Activated B cell treated with CpG ODN at 0.5 μM for 24 hours (primary cell): ENCODE results near the gene ARMS2. TPM values are rescaled to one million over a fixed set of nuclear protein-coding genes. Genes with fewer than 3 reads are reported as not detected.
A peak's percentile ranks its signal among the peaks of the same experiment; 100 is the strongest.

Source experiments
- ATAC-seq: fragments of 200-7000 bp; cut with Tn5 transposase; one replicate; pipeline ENCODE4 v1.10.0; 2021; ENCODE audit warnings: low read depth, mild to moderate bottlenecking, moderate library complexity
- CTCF ChIA-PET: fragments of 350-600 bp; sonication (Branson Sonifier 250); formaldehyde crosslinking; loops from one replicate; lab custom pipeline; 2021; ENCODE audit warnings: antibody characterized with exemption; lab: Charles Lee
- POLR2A ChIA-PET: fragments of 350-600 bp; sonication (Branson Sonifier 250); formaldehyde crosslinking; loops from one replicate; lab custom pipeline; 2021; ENCODE audit warnings: antibody characterized with exemption; lab: Charles Lee
- DNase-seq: peaks from one replicate; pipeline ENCODE4 v3.0.0; 2022
- H3K27ac Mint-ChIP-seq: one replicate; pipeline ENCODE4 v1.8.0; 2020; ENCODE audit warnings: mixed read lengths
- H3K27me3 Mint-ChIP-seq: one replicate; pipeline ENCODE4 v1.8.0; 2021; ENCODE audit warnings: mixed read lengths
- H3K36me3 Mint-ChIP-seq: one replicate; pipeline ENCODE4 v1.8.0; 2021; ENCODE audit warnings: low read depth, mixed read lengths
- H3K4me1 Mint-ChIP-seq: one replicate; pipeline ENCODE4 v1.8.0; 2021; ENCODE audit warnings: mixed read lengths
- H3K4me3 Mint-ChIP-seq: one replicate; pipeline ENCODE4 v1.8.0; 2020; ENCODE audit warnings: mild to moderate bottlenecking, mixed read lengths
- H3K9me3 Mint-ChIP-seq: one replicate; pipeline ENCODE4 v1.8.0; 2020; ENCODE audit warnings: mixed read lengths
- CTCF ChIP-seq: fragments of 200-600 bp; IDR thresholded peaks from one replicate; pipeline ENCODE4 v1.8.0; 2022; ENCODE audit warnings: antibody characterized with exemption, mild to moderate bottlenecking
- intact Hi-C: fragments of 100-400 bp; cut with micrococcal nuclease; formaldehyde crosslinking; loops from one replicate; pipeline ENCODE4 v1.15.1; 2024
- total RNA-seq: library from RNA; stranded (reverse); gene quantifications from 2 replicates; pipeline ENCODE4 v1.2.3, GENCODE V29; 2022

ARMS2 gene
- total RNA-seq, 1 donor from 2014 or later, result not detected

DNA sequence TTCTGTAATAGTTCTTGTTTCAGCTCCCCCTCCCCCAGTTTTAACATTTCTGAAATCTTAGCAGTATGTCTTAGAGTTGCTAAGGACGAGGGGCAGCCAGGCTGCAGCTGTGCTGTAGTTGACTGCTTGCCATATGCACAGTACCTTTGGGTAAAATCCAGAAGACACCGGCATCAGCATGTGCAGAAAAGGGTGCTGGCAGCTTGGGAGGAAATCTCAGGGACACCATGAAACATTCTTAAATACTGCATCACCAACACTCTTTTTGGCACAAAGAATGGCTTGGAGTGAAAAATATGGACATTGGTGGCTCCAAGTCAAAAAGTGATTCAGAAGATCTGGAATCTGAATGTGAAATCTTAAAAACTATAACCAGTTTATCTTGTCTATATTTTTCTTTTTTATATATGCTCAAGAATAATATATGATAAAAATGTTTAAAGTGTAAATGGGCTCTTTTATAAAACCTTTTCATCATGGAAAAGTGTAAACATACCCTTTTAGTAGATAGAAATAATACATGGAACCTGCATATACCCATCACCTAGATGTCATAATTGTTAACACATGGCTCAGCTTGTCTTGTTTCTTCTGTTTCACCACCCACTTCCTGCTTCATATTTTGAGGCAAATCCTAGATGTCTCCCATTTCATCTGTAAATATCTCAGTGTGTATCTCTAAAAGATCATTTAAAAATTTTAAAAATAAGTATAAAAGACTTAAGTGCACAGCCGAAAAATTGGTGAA is 34.4 kb upstream of the ARMS2 start:
- Mint-ChIP-seq H3K36me3 (peaks cover 55% of the 10 kb centered on the region), H3K9me3 (peaks cover 2% of the 10 kb centered on the region), H3K4me1 (peaks cover 74% of the 10 kb centered on the region), H3K4me3 (no peak overlapping the region), H3K27me3 (no peaks in the 10 kb centered on the region), H3K27ac (no peak overlapping the region)
- intact Hi-C loops, result no loop called here
- DNase-seq (no peak), ATAC-seq (no peak)
- no peak for TF ChIP-seq CTCF
- POLR2A ChIA-PET, result interaction anchor here (1.4 kb wide), 1 partner anchor 45 kb away, joined by 3 read pairs; the partner anchor contains the start of gene PLEKHA1
- CTCF ChIA-PET, result interaction anchor here (1.2 kb wide), 1 partner anchor 15 kb away, joined by 6 read pairs; no protein-coding TSS in a partner anchor

GRCh38 chr10:122420624-122421007 is 33.8 kb upstream of the ARMS2 start:
- Mint-ChIP-seq H3K27me3 (no peaks in the 10 kb centered on the region), H3K4me1 (peaks cover 73% of the 10 kb centered on the region), H3K4me3 (no peak overlapping the region), H3K9me3 (peaks cover 2% of the 10 kb centered on the region), H3K36me3 (peaks cover 51% of the 10 kb centered on the region), H3K27ac (peak overlapping the region; percentile 72)
- intact Hi-C loops, result no loop called here
- CTCF ChIA-PET, result no interaction called here
- ATAC-seq (no peak), DNase-seq (no peak)
- no peak for TF ChIP-seq CTCF
- POLR2A ChIA-PET, result no interaction called here

- TF ChIP-seq CTCF, result no peak
- intact Hi-C loops, result no loop called here
- peak overlapping the region; percentile 72 for H3K27ac Mint-ChIP-seq
- H3K27me3 Mint-ChIP-seq, result no peaks in the 10 kb centered on the region
- POLR2A ChIA-PET, result no interaction called here
- ATAC-seq (no peak), DNase-seq (no peak)
- peaks cover 70% of the 10 kb centered on the region for H3K4me1 Mint-ChIP-seq
- CTCF ChIA-PET, result no interaction called here
- peaks cover 48% of the 10 kb centered on the region for H3K36me3 Mint-ChIP-seq
- peaks cover 2% of the 10 kb centered on the region for H3K9me3 Mint-ChIP-seq
- peak overlapping the region; percentile 28 for H3K4me3 Mint-ChIP-seq
These were observed 33.3 kb upstream of the ARMS2 start for GRCh38 chr10:122421054-122421625.

DNA sequence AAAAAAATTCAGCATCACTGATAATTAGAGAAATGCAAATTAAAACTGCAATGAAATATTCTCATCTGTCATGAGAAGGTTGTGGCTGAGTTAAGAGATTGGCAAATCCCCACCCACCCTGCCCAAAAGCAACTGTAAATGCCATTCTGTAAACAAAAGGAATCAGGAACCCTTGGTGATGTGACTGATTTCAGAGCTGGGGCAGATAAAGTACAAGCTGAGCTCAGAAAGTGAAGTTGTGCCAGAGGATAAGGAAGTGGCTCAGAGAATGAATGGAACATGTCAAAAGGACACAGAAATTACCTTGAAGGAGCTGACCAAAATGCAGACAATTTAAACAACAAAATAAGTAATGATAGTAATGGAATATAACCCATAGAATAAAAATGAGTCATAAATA is 32.7 kb upstream of the ARMS2 start:
- intact Hi-C loops, result no loop called here
- Mint-ChIP-seq H3K4me3 (no peak overlapping the region), H3K27me3 (no peaks in the 10 kb centered on the region), H3K4me1 (peaks cover 68% of the 10 kb centered on the region), H3K36me3 (peaks cover 46% of the 10 kb centered on the region), H3K9me3 (peaks cover 2% of the 10 kb centered on the region), H3K27ac (peak overlapping the region; percentile 69)
- DNase-seq (no peak), ATAC-seq (no peak)
- TF ChIP-seq CTCF, result no peak
- POLR2A ChIA-PET, result no interaction called here
- CTCF ChIA-PET, result no interaction called here

DNA sequence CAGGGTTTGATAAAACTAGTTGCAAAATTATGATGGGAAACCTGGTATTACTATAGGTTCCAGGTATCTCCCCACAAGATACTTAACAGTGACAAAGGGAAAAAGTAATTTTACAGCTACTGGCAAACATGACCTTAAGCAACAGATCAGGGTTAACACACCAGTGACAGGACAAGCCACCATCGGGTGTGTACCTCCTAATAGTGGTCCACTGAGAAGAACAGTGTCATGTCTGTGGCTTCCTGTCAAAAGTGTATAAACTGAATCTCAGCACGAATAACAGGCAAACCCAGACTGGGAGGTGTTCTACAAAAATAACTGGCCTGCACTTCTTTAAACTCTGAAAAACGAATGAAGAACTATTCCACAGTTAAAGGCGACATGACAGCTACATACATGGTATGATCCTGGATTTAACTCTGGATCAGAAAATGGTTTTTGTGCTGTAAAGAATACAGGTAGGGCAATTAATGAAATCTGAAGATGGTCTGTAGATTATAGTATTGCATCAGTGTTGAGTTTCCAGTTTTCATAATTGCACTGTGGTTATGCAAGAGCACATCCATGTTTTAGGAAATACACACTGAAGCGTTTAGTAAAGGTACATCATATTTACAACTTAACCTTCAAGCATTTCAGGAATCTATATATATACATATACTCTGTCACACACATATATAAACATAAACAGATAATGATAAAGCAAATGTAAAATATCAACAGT is 32.0 kb upstream of the ARMS2 start:
- ChIA-PET CTCF (no interaction called here), POLR2A (no interaction called here)
- H3K4me3 Mint-ChIP-seq, result peak overlapping the region; percentile 12
- peaks cover 68% of the 10 kb centered on the region for H3K4me1 Mint-ChIP-seq
- DNase-seq (no peak), ATAC-seq (peak; percentile 18)
- no peaks in the 10 kb centered on the region for H3K27me3 Mint-ChIP-seq
- H3K27ac Mint-ChIP-seq, result peak overlapping the region; percentile 76
- TF ChIP-seq CTCF, result no peak
- no peaks in the 10 kb centered on the region for H3K9me3 Mint-ChIP-seq
- H3K36me3 Mint-ChIP-seq, result peaks cover 51% of the 10 kb centered on the region
- intact Hi-C loops, result no loop called here
